Muscle layer of duodenum (tissue), 2 donors: ENCODE data around the gene RNF41.

ENCODE experiments used
- H3K27ac ChIP-seq: one replicate; pipeline ENCODE4 v1.7.0; 2013; ENCODE audit warnings: mild to moderate bottlenecking, low read length
- H3K27me3 ChIP-seq: one replicate; pipeline ENCODE4 v1.7.0; 2013; ENCODE audit warnings: low read depth, mild to moderate bottlenecking, control low read depth, low read length
- H3K36me3 ChIP-seq, 2 donors: one replicate each; pipeline ENCODE4 v1.7.0; 2013; ENCODE audit warnings: low read length in 2 of 2, control low read depth in 1 of 2, mild to moderate bottlenecking in 1 of 2; ENCODE audit not compliant: insufficient read depth in 2 of 2, control insufficient read depth in 1 of 2
- H3K4me1 ChIP-seq, 2 donors: one replicate each; pipeline ENCODE4 v1.7.0; 2013; ENCODE audit warnings: low read length in 2 of 2, mild to moderate bottlenecking in 2 of 2, control low read depth in 1 of 2, moderate library complexity in 1 of 2; ENCODE audit not compliant: insufficient read depth in 2 of 2, control insufficient read depth in 1 of 2
- H3K4me3 ChIP-seq, 2 donors: one replicate each; pipeline ENCODE4 v1.7.0; 2013; ENCODE audit warnings: low read length in 2 of 2, low read depth in 1 of 2, mild to moderate bottlenecking in 1 of 2
- H3K9me3 ChIP-seq, 2 donors: one replicate each; pipeline ENCODE4 v1.7.0; 2013; ENCODE audit warnings: low read length in 2 of 2, control low read depth in 1 of 2, mild to moderate bottlenecking in 1 of 2; ENCODE audit not compliant: control insufficient read depth in 1 of 2
- donor health status: healthy.

RNF41 gene

DNA sequence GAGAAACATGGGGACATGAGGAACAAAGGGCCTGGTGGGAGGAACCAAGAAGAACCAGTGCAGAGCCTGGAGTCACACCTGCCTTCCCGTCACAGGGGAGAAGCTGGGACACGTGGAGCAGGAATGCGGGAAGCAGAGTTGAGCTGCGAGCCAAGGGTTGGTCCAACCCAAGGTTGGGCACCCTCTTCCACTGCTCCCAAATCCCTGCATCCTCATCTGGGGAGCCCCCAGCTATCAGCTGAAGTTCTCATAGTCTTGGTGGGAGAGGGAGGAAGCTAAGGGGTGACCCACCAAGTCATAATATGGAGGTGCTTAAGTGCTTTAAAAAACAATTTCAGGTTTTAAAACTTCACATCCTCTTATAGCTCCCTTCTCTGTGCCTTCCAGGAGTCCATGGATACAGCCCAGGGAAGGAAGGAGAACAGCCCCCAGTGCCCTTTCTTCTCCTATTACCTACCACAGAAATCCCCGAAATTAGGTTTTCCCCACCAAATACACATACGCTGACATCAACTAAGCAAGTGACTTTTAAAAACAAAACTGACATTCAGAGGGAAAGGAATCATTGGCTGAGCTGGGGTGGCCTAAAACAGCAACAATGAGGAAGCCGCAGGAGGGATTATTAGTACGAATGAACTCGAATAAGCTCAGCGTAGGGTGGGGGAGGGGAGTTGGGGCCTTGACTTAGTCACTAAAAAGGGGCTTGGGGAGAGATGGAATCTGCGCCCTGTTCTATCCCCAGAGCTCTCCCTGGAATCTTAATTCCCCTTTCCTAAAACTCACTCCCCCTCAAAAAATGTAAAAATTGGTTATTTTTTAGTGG is 59.0 kb downstream of the RNF41 start:
- Histone ChIP-seq H3K27ac (peak overlapping the region; percentile 22), H3K9me3 (no peaks in the 10 kb centered on the region), H3K4me3 (no peak overlapping the region), H3K4me1 (peaks cover 13 to 42% of the 10 kb centered on the region in 2 donors), H3K36me3 (peaks cover 51 to 69% of the 10 kb centered on the region in 2 donors), H3K27me3 (no peaks in the 10 kb centered on the region)

GRCh38 chr12:56161690-56162351 is 59.9 kb downstream of the RNF41 start:
- Histone ChIP-seq H3K27me3 (no peaks in the 10 kb centered on the region), H3K36me3 (peaks cover 48 to 64% of the 10 kb centered on the region in 2 donors), H3K9me3 (no peaks in the 10 kb centered on the region), H3K27ac (peak overlapping the region; percentile 100), H3K4me1 (peaks cover 13 to 42% of the 10 kb centered on the region in 2 donors), H3K4me3 (peak overlapping the region; percentile 71 to 100)

- peaks cover 48 to 58% of the 10 kb centered on the region in 2 donors for H3K36me3 ChIP-seq
- no peaks in the 10 kb centered on the region for H3K27me3 ChIP-seq
- H3K4me3 ChIP-seq: peak overlapping the region; percentile 71 to 100
- H3K27ac ChIP-seq: peak overlapping the region; percentile 100
- H3K9me3 ChIP-seq: no peaks in the 10 kb centered on the region
- peaks cover 13 to 42% of the 10 kb centered on the region in 2 donors for H3K4me1 ChIP-seq
Observed at GRCh38 chr12:56160894-56161689, 60.6 kb downstream of the RNF41 start.

- Histone ChIP-seq H3K9me3 (no peaks in the 10 kb centered on the region), H3K36me3 (peaks cover 44 to 50% of the 10 kb centered on the region in 2 donors), H3K4me3 (peak overlapping the region; percentile 71 to 100), H3K27ac (peak overlapping the region; percentile 100), H3K27me3 (no peaks in the 10 kb centered on the region), H3K4me1 (peaks cover 13 to 42% of the 10 kb centered on the region in 2 donors)
Observed at GRCh38 chr12:56160193-56160763, 61.4 kb downstream of the RNF41 start.

GRCh38 chr12:56159482-56160192 is 62.1 kb downstream of the RNF41 start:
- Histone ChIP-seq H3K36me3 (peaks cover 43 to 44% of the 10 kb centered on the region in 2 donors), H3K4me3 (peak overlapping the region; percentile 71 to 100), H3K27ac (peak overlapping the region; percentile 100), H3K9me3 (no peaks in the 10 kb centered on the region), H3K4me1 (peaks cover 13 to 42% of the 10 kb centered on the region in 2 donors), H3K27me3 (no peaks in the 10 kb centered on the region)

GRCh38 chr12:56158926-56159461 is 62.7 kb downstream of the RNF41 start:
- Histone ChIP-seq H3K27ac (peak overlapping the region; percentile 100), H3K4me1 (peaks cover 13 to 42% of the 10 kb centered on the region in 2 donors), H3K9me3 (no peaks in the 10 kb centered on the region), H3K27me3 (no peaks in the 10 kb centered on the region), H3K4me3 (peak overlapping the region; percentile 71 to 100), H3K36me3 (peaks cover 37 to 41% of the 10 kb centered on the region in 2 donors)

- Histone ChIP-seq H3K9me3 (no peaks in the 10 kb centered on the region), H3K27ac (peak within 1 kb of the TSS; percentile 100), H3K4me3 (peak within 1 kb of the TSS; percentile 74 to 100), H3K27me3 (no peaks in the 10 kb centered on the region), H3K4me1 (peaks cover 15 to 42% of the 10 kb centered on the region in 2 donors), H3K36me3 (peaks cover 34 to 37% of the 10 kb centered on the region in 2 donors)
Observed at GRCh38 chr12:56158029-56158925, 63.4 kb downstream of the RNF41 start, which contains the start of gene MYL6. Gene MYL6, plus strand, starts transcription at chr12:56158359. Its CDS starts 43 bp downstream, at chr12:56158402.

DNA sequence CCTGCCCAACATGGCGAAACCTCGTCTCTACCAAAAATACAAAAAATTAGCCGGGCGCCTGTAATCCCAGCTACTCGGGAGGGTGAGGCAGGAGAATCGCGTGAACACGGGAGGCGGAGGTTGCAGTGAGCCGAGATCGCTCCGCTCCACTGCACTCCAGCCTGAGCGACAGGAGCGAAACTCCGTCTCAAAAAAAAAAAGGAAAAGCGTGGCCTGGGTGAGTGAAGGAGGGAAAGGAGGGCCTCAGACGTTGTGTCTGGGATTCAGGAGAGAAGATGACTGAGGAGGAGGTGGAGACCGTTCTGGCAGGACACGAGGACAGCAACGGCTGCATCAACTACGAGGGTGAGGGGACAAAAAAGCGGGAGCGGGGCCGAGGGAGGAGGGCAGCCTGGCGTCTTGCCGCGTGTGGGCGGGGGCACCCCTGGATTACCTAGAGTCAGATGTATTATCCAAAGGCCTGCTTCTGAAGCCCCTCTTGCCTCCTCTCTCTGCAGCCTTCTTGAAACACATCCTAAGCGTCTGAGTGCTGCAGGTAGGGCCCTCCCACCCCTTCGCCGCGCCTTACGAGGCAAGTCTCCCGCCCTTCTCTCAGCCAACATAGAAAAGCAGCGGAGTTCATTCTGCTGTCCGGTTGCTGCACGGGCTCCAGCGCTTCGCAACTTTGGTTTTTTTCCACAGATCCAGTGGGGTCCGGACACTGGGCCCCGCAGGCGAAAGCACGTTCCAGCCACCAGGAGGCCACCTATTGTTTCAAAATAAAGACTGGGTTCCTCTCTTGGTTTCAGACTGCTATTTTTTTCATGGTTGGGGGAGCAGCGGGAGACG is 64.3 kb downstream of the RNF41 start:
- H3K4me1 ChIP-seq: peaks cover 21 to 41% of the 10 kb centered on the region in 2 donors
- H3K36me3 ChIP-seq: peaks cover 28 to 29% of the 10 kb centered on the region in 2 donors
- peak overlapping the region; percentile 84 for H3K27ac ChIP-seq
- H3K27me3 ChIP-seq: no peaks in the 10 kb centered on the region
- peak overlapping the region; percentile 61 to 74 for H3K4me3 ChIP-seq
- no peaks in the 10 kb centered on the region for H3K9me3 ChIP-seq
